Activated naive CD4-positive, alpha-beta T cell treated with anti-CD3 and anti-CD28 coated beads, Interleukin-2, amount 50 U/mL, for 72 hours (primary cell): ENCODE data around the gene BACH2. TPM values are rescaled to one million over a fixed set of nuclear protein-coding genes. Genes with fewer than 3 reads are reported as not detected.

ENCODE experiments used
- ATAC-seq, 2 donors: fragments of 150-1000 bp; cut with Tn5 transposase; 2 replicates each; pipeline ENCODE4 v1.10.0; 2021; ENCODE audit warnings: mild to moderate bottlenecking in 2 of 2, moderate library complexity in 2 of 2
- DNase-seq, 2 donors: peaks; one replicate each; pipeline ENCODE4 v3.0.0; 2021 to 2022; ENCODE audit warnings: low spot score in 2 of 2
- H3K27ac Mint-ChIP-seq, 2 donors: one replicate each; pipeline ENCODE4 v1.8.0; 2022; ENCODE audit warnings: mild to moderate bottlenecking in 2 of 2, mixed read lengths in 2 of 2
- H3K36me3 Mint-ChIP-seq, 2 donors: one replicate each; pipeline ENCODE4 v1.8.0; 2022; ENCODE audit warnings: mixed read lengths in 2 of 2
- H3K9me3 Mint-ChIP-seq, 2 donors: one replicate each; pipeline ENCODE4 v1.8.0; 2022; ENCODE audit warnings: mixed read lengths in 2 of 2
- total RNA-seq, 2 donors: library from RNA; stranded (reverse); gene quantifications; one replicate each; pipeline ENCODE4 v1.2.3, GENCODE V29; 2022

BACH2 gene
- total RNA-seq, 2 donors from 2014 or later: 48.7 to 90.8 TPM

GRCh38 chr6:90268178-90268577 is 28.5 kb downstream of the BACH2 start:
- H3K27ac Mint-ChIP-seq: peak overlapping the region; percentile 95 to 97
- H3K9me3 Mint-ChIP-seq: no peaks in the 10 kb centered on the region
- H3K36me3 Mint-ChIP-seq: peaks cover 17 to 56% of the 10 kb centered on the region in 2 donors
- no peak for DNase-seq
- peak; percentile 55 to 64 for ATAC-seq

GRCh38 chr6:90266905-90267621 is 29.6 kb downstream of the BACH2 start:
- Mint-ChIP-seq H3K36me3 (peaks cover 24 to 54% of the 10 kb centered on the region in 2 donors), H3K27ac (peak overlapping the region; percentile 95 to 97), H3K9me3 (peaks cover 0 to 4% of the 10 kb centered on the region in 2 donors)
- ATAC-seq (peak; percentile 53 to 84), DNase-seq (no peak)

GRCh38 chr6:90264561-90264960 is 32.1 kb downstream of the BACH2 start:
- DNase-seq: no peak
- no peak for ATAC-seq
- H3K36me3 Mint-ChIP-seq: peaks cover 36 to 62% of the 10 kb centered on the region in 2 donors

GRCh38 chr6:90263633-90264032 is 33.0 kb downstream of the BACH2 start:
- no peak for ATAC-seq
- Mint-ChIP-seq H3K27ac (peak overlapping the region in 1 of 2 donors; percentile 95), H3K36me3 (peaks cover 45 to 61% of the 10 kb centered on the region in 2 donors)

More at GRCh38 chr6:90264561-90264960, 32.1 kb downstream of the BACH2 start:
- H3K9me3 Mint-ChIP-seq: peaks cover 11 to 17% of the 10 kb centered on the region in 2 donors
- H3K27ac Mint-ChIP-seq: peak overlapping the region; percentile 50 to 95

GRCh38 chr6:90261801-90262200 is 34.8 kb downstream of the BACH2 start:
- peak overlapping the region; percentile 76 to 94 for H3K27ac Mint-ChIP-seq
- ATAC-seq: no peak
- peaks cover 54 to 59% of the 10 kb centered on the region in 2 donors for H3K36me3 Mint-ChIP-seq
- peaks cover 19 to 22% of the 10 kb centered on the region in 2 donors for H3K9me3 Mint-ChIP-seq
- no peak for DNase-seq

More at GRCh38 chr6:90263633-90264032, 33.0 kb downstream of the BACH2 start:
- peaks cover 15 to 22% of the 10 kb centered on the region in 2 donors for H3K9me3 Mint-ChIP-seq
- no peak for DNase-seq

GRCh38 chr6:90257486-90257738 is 39.2 kb downstream of the BACH2 start:
- ATAC-seq (no peak), DNase-seq (no peak)
- Mint-ChIP-seq H3K36me3 (peaks cover 51 to 66% of the 10 kb centered on the region in 2 donors), H3K27ac (peak overlapping the region; percentile 83 to 94), H3K9me3 (peaks cover 24 to 30% of the 10 kb centered on the region in 2 donors)

GRCh38 chr6:90256698-90257485 is 39.8 kb downstream of the BACH2 start:
- peak; percentile 86 to 91 for ATAC-seq
- H3K27ac Mint-ChIP-seq: peak overlapping the region; percentile 83 to 94
- H3K36me3 Mint-ChIP-seq: peaks cover 46 to 61% of the 10 kb centered on the region in 2 donors
- DNase-seq: no peak
- H3K9me3 Mint-ChIP-seq: peaks cover 23 to 25% of the 10 kb centered on the region in 2 donors

GRCh38 chr6:90253631-90254030 is 43.0 kb downstream of the BACH2 start:
- H3K27ac Mint-ChIP-seq: peak overlapping the region; percentile 99 to 100
- DNase-seq (no peak), ATAC-seq (no peak)
- peaks cover 19 to 28% of the 10 kb centered on the region in 2 donors for H3K36me3 Mint-ChIP-seq
- H3K9me3 Mint-ChIP-seq: peaks cover 9% of the 10 kb centered on the region in 2 donors

- H3K36me3 Mint-ChIP-seq: peaks cover 27 to 32% of the 10 kb centered on the region in 2 donors
- no peak for DNase-seq
Observed at GRCh38 chr6:90251295-90251992, 45.2 kb downstream of the BACH2 start.

GRCh38 chr6:90250405-90250804 is 46.2 kb downstream of the BACH2 start:
- DNase-seq (no peak), ATAC-seq (no peak)
- Mint-ChIP-seq H3K9me3 (peaks cover 7 to 8% of the 10 kb centered on the region in 2 donors), H3K27ac (peak overlapping the region; percentile 99 to 100), H3K36me3 (peaks cover 21 to 22% of the 10 kb centered on the region in 2 donors)

More at GRCh38 chr6:90251295-90251992, 45.2 kb downstream of the BACH2 start:
- peak overlapping the region; percentile 99 to 100 for H3K27ac Mint-ChIP-seq
- ATAC-seq: peak; percentile 69 to 76
- peaks cover 8 to 9% of the 10 kb centered on the region in 2 donors for H3K9me3 Mint-ChIP-seq

- DNase-seq (peak in 1 of 2 donors; percentile 66), ATAC-seq (peak; percentile 53 to 63)
- H3K27ac Mint-ChIP-seq: peak overlapping the region; percentile 99 to 100
- H3K36me3 Mint-ChIP-seq: peaks cover 18 to 20% of the 10 kb centered on the region in 2 donors
- H3K9me3 Mint-ChIP-seq: peaks cover 0 to 3% of the 10 kb centered on the region in 2 donors
Observed at GRCh38 chr6:90249458-90249857, 47.2 kb downstream of the BACH2 start.

- Mint-ChIP-seq H3K36me3 (peaks cover 19 to 24% of the 10 kb centered on the region in 2 donors), H3K9me3 (peaks cover 0 to 3% of the 10 kb centered on the region in 2 donors), H3K27ac (peak overlapping the region; percentile 99 to 100)
- ATAC-seq (peak; percentile 85 to 88), DNase-seq (peak in 1 of 2 donors; percentile 63)
Observed at GRCh38 chr6:90249034-90249433, 47.6 kb downstream of the BACH2 start.

GRCh38 chr6:90247262-90247661 is 49.4 kb downstream of the BACH2 start:
- DNase-seq (no peak), ATAC-seq (no peak)
- H3K27ac Mint-ChIP-seq: peak overlapping the region; percentile 50 to 100

GRCh38 chr6:90241229-90241880 is 55.3 kb downstream of the BACH2 start:
- DNase-seq (no peak), ATAC-seq (no peak)
- H3K9me3 Mint-ChIP-seq: no peaks in the 10 kb centered on the region
- peak overlapping the region in 1 of 2 donors; percentile 75 for H3K27ac Mint-ChIP-seq
- peaks cover 16 to 44% of the 10 kb centered on the region in 2 donors for H3K36me3 Mint-ChIP-seq

More at GRCh38 chr6:90247262-90247661, 49.4 kb downstream of the BACH2 start:
- Mint-ChIP-seq H3K36me3 (peaks cover 19 to 34% of the 10 kb centered on the region in 2 donors), H3K9me3 (peaks cover 0 to 3% of the 10 kb centered on the region in 2 donors)

GRCh38 chr6:90238496-90239266 is 58.0 kb downstream of the BACH2 start:
- H3K9me3 Mint-ChIP-seq: no peaks in the 10 kb centered on the region
- peak overlapping the region; percentile 84 to 96 for H3K27ac Mint-ChIP-seq
- peaks cover 16 to 30% of the 10 kb centered on the region in 2 donors for H3K36me3 Mint-ChIP-seq
- no peak for ATAC-seq
- no peak for DNase-seq
